Motor neuron (in vitro differentiated cells): ENCODE data around the gene SAMHD1. TPM values are rescaled to one million over a fixed set of nuclear protein-coding genes. Genes with fewer than 3 reads are reported as not detected.
"Not testable (repeated sequence)": the region's sequence is repeated elsewhere in the genome, so short reads cannot be mapped to it uniquely, and the experiment has no call there.

Source experiments
- ATAC-seq, 8 experiments: fragments of 200-7000 bp; cut with Tn5 transposase; replicated peaks in 6 of 8; 2 replicates each; pipeline ENCODE4 v1.8.0; 2021; ENCODE audit warnings: mild to moderate bottlenecking in 8 of 8, moderate library complexity in 8 of 8
- H3K27ac ChIP-seq, 2 donors: fragments of 250-450 bp; sonication (Bioruptor Pico); 2 replicates each; pipeline ENCODE4 v1.9.0; 2021; ENCODE audit warnings: antibody characterized with exemption in 2 of 2, mild to moderate bottlenecking in 2 of 2, moderate library complexity in 1 of 2
- H3K4me1 ChIP-seq, 2 donors: fragments of 250-450 bp; sonication (Bioruptor Pico); replicated peaks in 1 of 2; 2 replicates each; pipeline ENCODE4 v1.6.1; 2021; ENCODE audit warnings: antibody characterized with exemption in 2 of 2, mild to moderate bottlenecking in 2 of 2, moderate library complexity in 1 of 2
- H3K4me3 ChIP-seq, 5 donors: fragments of 250-450 bp; sonication (Bioruptor Pico); 2 replicates each; pipeline ENCODE4 v1.9.0; 2021; ENCODE audit warnings: antibody characterized with exemption in 5 of 5, mild to moderate bottlenecking in 5 of 5, moderate library complexity in 4 of 5
- WGBS, 10 experiments: fragments of 450-650 bp; shearing (Covaris generic); methylation state at CpG; one replicate each; pipeline ENCODE4 v1.0.0; 2022; 5-methylcytosine and 5-hydroxymethylcytosine counted together
- in situ Hi-C, 9 experiments: fragments of 400-800 bp; cut with MboI; loops; one replicate each; pipeline ENCODE4 v1.15.0; 2021; ENCODE audit warnings: low sequenced_read_pairs in 9 of 9, low pct_unique_long_range_greater_than_20kb in 2 of 9; ENCODE audit not compliant: unreplicated experiment in 9 of 9
- total RNA-seq, 8 experiments: library from RNA; unstranded; fragments of 300-600 nt; gene quantifications; 2 replicates each; pipeline versions ENCODE4 v1.2.3 to v1.2.4, GENCODE V29; 2022

The SAMHD1 gene
- total RNA-seq, 8 experiments from 2014 or later, result 5.9 to 51.8 (median 9.5) TPM

GRCh38 chr20:36849333-36850065 lies 102.0 kb downstream of the SAMHD1 start:
- in situ Hi-C loops, result no loop called here
- WGBS, 10 experiments, result 80 to 100% (median 93%) methylated on average over 1 to 8 of the region's 9 CpGs; no CpG with 5 or more reads in 3 of the 10 experiments
- Histone ChIP-seq H3K4me1 (peaks cover 0 to 11% of the 10 kb centered on the region in 2 donors), H3K4me3 (no peak overlapping the region), H3K27ac (no peak overlapping the region)
- no peak for ATAC-seq

GRCh38 chr20:36848677-36849076 lies 102.8 kb downstream of the SAMHD1 start:
- no peak overlapping the region for H3K4me3 ChIP-seq
- no peak overlapping the region for H3K27ac ChIP-seq
- in situ Hi-C loops, result no loop called here
- peaks cover 0 to 10% of the 10 kb centered on the region in 2 donors for H3K4me1 ChIP-seq
- ATAC-seq, result no peak

GRCh38 chr20:36848078-36848660 lies 103.3 kb downstream of the SAMHD1 start:
- 7 to 93% (median 75%) methylated on average over 1 to 4 of the region's 6 CpGs; no CpG with 5 or more reads in 4 of the 10 experiments for WGBS, 10 experiments
- H3K4me1 ChIP-seq, result peaks cover 0 to 10% of the 10 kb centered on the region in 2 donors

GRCh38 chr20:36847710-36848040 lies 103.8 kb downstream of the SAMHD1 start:
- ATAC-seq, result no peak
- in situ Hi-C loops, result no loop called here
- peaks cover 0 to 10% of the 10 kb centered on the region in 2 donors for H3K4me1 ChIP-seq
- WGBS, 10 experiments, result 14 to 100% (median 94%) methylated on average over 1 of the region's 1 CpG; no CpG with 5 or more reads in 4 of the 10 experiments
- no peak overlapping the region for H3K4me3 ChIP-seq
- no peak overlapping the region for H3K27ac ChIP-seq

More at GRCh38 chr20:36848078-36848660, 103.3 kb downstream of the SAMHD1 start:
- ATAC-seq, result peak in 5 of 8 experiments; percentile 13 to 54 (median 18)
- Histone ChIP-seq H3K27ac (no peak overlapping the region), H3K4me3 (no peak overlapping the region)
- in situ Hi-C loops, result no loop called here

GRCh38 chr20:36847009-36847709 lies 104.3 kb downstream of the SAMHD1 start:
- H3K4me1 ChIP-seq, result peaks cover 0 to 10% of the 10 kb centered on the region in 2 donors
- H3K27ac ChIP-seq, result peak overlapping the region in 1 of 2 donors; percentile 51
- no peak overlapping the region for H3K4me3 ChIP-seq
- WGBS, 10 experiments, result 60 to 95% (median 84%) methylated on average over 2 to 13 of the region's 18 CpGs; no CpG with 5 or more reads in 2 of the 10 experiments
- ATAC-seq, result peak in 1 of 8 experiments; percentile 60
- in situ Hi-C loops, result no loop called here

GRCh38 chr20:36845288-36845971 lies 106.1 kb downstream of the SAMHD1 start:
- 38 to 67% (median 50%) methylated on average over 1 to 4 of the region's 10 CpGs; no CpG with 5 or more reads in 7 of the 10 experiments for WGBS, 10 experiments
- in situ Hi-C loops, result no loop called here
- Histone ChIP-seq H3K27ac (peak overlapping the region in 1 of 2 donors; percentile 51), H3K4me3 (no peak overlapping the region), H3K4me1 (peaks cover 0 to 15% of the 10 kb centered on the region in 2 donors)
- ATAC-seq, result peak in 5 of 8 experiments; percentile 50 to 70 (median 58)

- H3K4me3 ChIP-seq, ATAC-seq, in situ Hi-C loops, H3K27ac ChIP-seq: not testable (repeated sequence)
- WGBS, 10 experiments, result 91 to 100% (median 100%) methylated on average over 2 to 8 of the region's 9 CpGs; no CpG with 5 or more reads in 1 of the 10 experiments
- H3K4me1 ChIP-seq, result peaks cover 0 to 15% of the 10 kb centered on the region in 2 donors
These were observed 110.5 kb downstream of the SAMHD1 start for GRCh38 chr20:36841030-36841429.

Other genes with a start within 250 kb of the SAMHD1 start
- gene NDRG3, start 205.6 kb downstream of the SAMHD1 start, total RNA-seq, result 10 to 100 TPM; 13.1 to 35.8 (median 24.5) TPM
- gene DSN1, start 177.9 kb downstream of the SAMHD1 start, total RNA-seq, result 10 to 100 TPM in 3 of 8 experiments, 1 to 10 TPM in 5; 4.3 to 16.7 (median 6.2) TPM
- 1 to 10 TPM in 2 of 8 experiments, under 1 TPM in 4, not detected in 2; 0.22 to 1.0 (median 0.69) TPM for gene TLDC2, start 75.6 kb downstream of the SAMHD1 start, total RNA-seq
- 10 to 100 TPM in 1 of 8 experiments, 1 to 10 TPM in 7; 1.1 to 11.4 (median 5.0) TPM for gene RBL1, start 144.3 kb upstream of the SAMHD1 start, total RNA-seq
- 100 to 1,000 TPM in 7 of 8 experiments, 10 to 100 TPM in 1; 94.2 to 354 (median 152) TPM for gene RPN2, start 227.6 kb upstream of the SAMHD1 start, total RNA-seq
- gene MROH8, start 227.8 kb upstream of the SAMHD1 start, total RNA-seq, result 1 to 10 TPM; 2.9 to 7.6 (median 4.9) TPM